Endothelial cell of umbilical vein (primary cell): ENCODE measurements around the gene MPC1L.

Experiments
- CTCF ChIP-seq, 2 donors: IDR thresholded peaks; 1 replicate in 1 of 2; 2 replicates in 1 of 2; pipeline ENCODE4 v1.5.1; 2011; ENCODE audit warnings: low read length in 2 of 2, mild to moderate bottlenecking in 2 of 2, moderate library complexity in 2 of 2, control low read depth in 1 of 2, inconsistent platforms in 1 of 2, low read depth in 1 of 2; ENCODE audit not compliant: insufficient read depth in 1 of 2; ENCODE audit errors: extremely low read depth in 1 of 2
- EZH2 ChIP-seq: IDR thresholded peaks from 2 replicates; pipeline ENCODE4 v1.6.1; 2012; ENCODE audit warnings: borderline replicate concordance, low read depth, mild to moderate bottlenecking, moderate library complexity, low read length, inconsistent platforms; ENCODE audit not compliant: severe bottlenecking
- POLR2A ChIP-seq: IDR thresholded peaks from 2 replicates; pipeline ENCODE4 v1.6.1; 2012; ENCODE audit warnings: low read depth, mild to moderate bottlenecking, control low read depth, low read length

- TF ChIP-seq CTCF (IDR thresholded peaks at IDR 0.05; ENCODE audit: extremely low read depth in 1 of 2, insufficient read depth in 1 of 2, low read depth in 1 of 2, low read length in 2 of 2) = no peak
- no peak for TF ChIP-seq EZH2
- no peak for TF ChIP-seq POLR2A
These were observed 42.5 kb upstream of the MPC1L start, which contains the start of gene ATP6AP2 for GRCh38 chrX:40580537-40581335.
